Lower leg skin (tissue), 3 donors: ENCODE results near the gene SEC16B.

Experiments used
- CTCF ChIP-seq, 3 donors: fragments of 450-650 bp; IDR thresholded peaks; one replicate each; pipeline ENCODE4 v1.5.1; 2016; ENCODE audit warnings: antibody characterized with exemption in 3 of 3, mild to moderate bottlenecking in 3 of 3, moderate library complexity in 2 of 3
- POLR2A ChIP-seq, 2 donors: fragments of 450-650 bp; IDR thresholded peaks; one replicate each; pipeline ENCODE4 v1.6.1; 2016 to 2017; ENCODE audit warnings: antibody characterized with exemption in 2 of 2, mild to moderate bottlenecking in 1 of 2, moderate library complexity in 1 of 2

- TF ChIP-seq CTCF (IDR thresholded peaks at IDR 0.05) (no peak), POLR2A (IDR thresholded peaks at IDR 0.05) (no peak)
Observed at GRCh38 chr1:177940682-177941081, 29.2 kb downstream of the SEC16B start.
